HepG2 (cell line): ENCODE measurements around the gene TTLL8. TPM values are rescaled to one million over a fixed set of nuclear protein-coding genes. Genes with fewer than 3 reads are reported as not detected.

Experiments used
- CERS6 ChIP-seq: sonication (generic); formaldehyde crosslinking; IDR thresholded peaks from 2 replicates; pipeline ENCODE4 v1.5.0; 2020; ENCODE audit warnings: missing genetic modification reagents
- ELF3 ChIP-seq: IDR thresholded peaks from 2 replicates; pipeline ENCODE4 v1.6.1; 2016; ENCODE audit warnings: missing genetic modification reagents, missing compliant biosample characterization
- EP300 ChIP-seq, 3 experiments: sonication (generic) in 1 of 3; formaldehyde crosslinking in 1 of 3; IDR thresholded peaks; 2 replicates each; pipeline versions ENCODE4 v1.5.1 to v1.6.1; 2011 to 2020; ENCODE audit warnings: low read depth in 2 of 3, low read length in 2 of 3, borderline replicate concordance in 1 of 3, improper control_type of control experiment in 1 of 3, mild to moderate bottlenecking in 1 of 3, missing genetic modification reagents in 1 of 3, moderate library complexity in 1 of 3
- MNT ChIP-seq: fragments of 450-650 bp; IDR thresholded peaks from 2 replicates; pipeline ENCODE4 v1.6.1; 2016
- NCOA1 ChIP-seq: sonication (generic); formaldehyde crosslinking; IDR thresholded peaks from 2 replicates; pipeline ENCODE4 v1.9.0; 2021; ENCODE audit warnings: missing genetic modification reagents
- NFE2L1 ChIP-seq: sonication (generic); formaldehyde crosslinking; IDR thresholded peaks from 2 replicates; pipeline ENCODE4 v1.4.0; 2020; ENCODE audit warnings: missing genetic modification reagents, mild to moderate bottlenecking, borderline replicate concordance
- NRL ChIP-seq: sonication (generic); formaldehyde crosslinking; IDR thresholded peaks from 2 replicates; pipeline ENCODE4 v1.5.0; 2020; ENCODE audit warnings: missing genetic modification reagents, mild to moderate bottlenecking, moderate library complexity, borderline replicate concordance
- PRDM15 ChIP-seq: sonication (generic); formaldehyde crosslinking; IDR thresholded peaks from 2 replicates; pipeline ENCODE4 v1.4.0; 2020; ENCODE audit warnings: missing genetic modification reagents
- TSC22D2 ChIP-seq: sonication (generic); formaldehyde crosslinking; IDR thresholded peaks from 2 replicates; pipeline ENCODE4 v1.5.1; 2020; ENCODE audit warnings: missing genetic modification reagents, mild to moderate bottlenecking, borderline replicate concordance
- ZNF256 ChIP-seq: sonication (generic); formaldehyde crosslinking; conservative IDR thresholded peaks from 2 replicates; pipeline ENCODE4 v1.4.0; 2020; ENCODE audit warnings: missing genetic modification reagents
- ZNF333 ChIP-seq: sonication (generic); formaldehyde crosslinking; IDR thresholded peaks from 2 replicates; pipeline ENCODE4 v1.4.0; 2020; ENCODE audit warnings: mild to moderate bottlenecking, missing genetic modification reagents, borderline replicate concordance
- polyA plus RNA-seq, 8 experiments: library from polyadenylated mRNA; depleted of rRNA in 3 of 8; stranded (reverse) in 7 of 8; unstranded in 1 of 8; fragments of >200 nt; fragmentation: Illumina TruSeq in 4 of 8; extraction: Trizol in 4 of 8; gene quantifications; 2 replicates each; pipeline versions ENCODE4 v1.2.1 to v1.2.3, GENCODE V29; 2011 to 2016; ENCODE audit warnings: low read depth in 4 of 8, missing spikeins in 1 of 8, mixed read lengths in 1 of 8; ENCODE audit not compliant: insufficient read depth in 1 of 8
- total RNA-seq, 5 experiments: library from RNA; depleted of rRNA; stranded (reverse); fragments of >200 nt; fragmentation: Illumina TruSeq; extraction: Trizol; gene quantifications; 2 replicates each; pipeline ENCODE4 v1.2.3, GENCODE V29; 2016; ENCODE audit warnings: low read depth in 1 of 5
- TF ChIP-seq, protein P1 (sequence below): sonication (generic); formaldehyde crosslinking; IDR thresholded peaks from 2 replicates; pipeline ENCODE4 v1.5.1; 2020; ENCODE audit warnings: missing genetic modification reagents, mild to moderate bottlenecking, borderline replicate concordance
- TF ChIP-seq, protein P2 (sequence below): sonication (generic); formaldehyde crosslinking; IDR thresholded peaks from one replicate; pipeline ENCODE4 v1.5.1; 2020; ENCODE audit warnings: mild to moderate bottlenecking, missing genetic modification reagents; ENCODE audit errors: not compliant biosample characterization

TTLL8 gene
- total and polyA plus RNA-seq, 2 of the 13 experiments (the other 11 are each of a cell fraction or from before 2014, with no cell fraction given): not detected

- TF ChIP-seq PRDM15 (CRISPR knock-in tag) (no peak), TSC22D2 (peak; percentile 85; the same call in 1 of the 2 replicates), NFE2L1 (CRISPR knock-in tag) (no peak), ZNF333 (CRISPR knock-in tag) (no peak), MNT (peak; percentile 99), NRL (peak; percentile 80), NCOA1 (CRISPR knock-in tag) (no peak), ZNF256 (CRISPR knock-in tag) (0 out of 2 replicates have a peak, but pooled peaks have one; percentile 33), ELF3 (CRISPR knock-in tag) (peak; percentile 51; the same call in 1 of the 2 replicates), EP300 (IDR thresholded peaks at IDR 0.05; ENCODE audit: low read depth in 2 of 2, low read length in 2 of 2) (no peak), EP300 (CRISPR knock-in tag; IDR thresholded peaks at IDR 0.05; ENCODE audit: borderline replicate concordance) (no peak), CERS6 (0 out of 2 replicates have a peak, but pooled peaks have one; percentile 12)
- TF ChIP-seq, protein P1, sequence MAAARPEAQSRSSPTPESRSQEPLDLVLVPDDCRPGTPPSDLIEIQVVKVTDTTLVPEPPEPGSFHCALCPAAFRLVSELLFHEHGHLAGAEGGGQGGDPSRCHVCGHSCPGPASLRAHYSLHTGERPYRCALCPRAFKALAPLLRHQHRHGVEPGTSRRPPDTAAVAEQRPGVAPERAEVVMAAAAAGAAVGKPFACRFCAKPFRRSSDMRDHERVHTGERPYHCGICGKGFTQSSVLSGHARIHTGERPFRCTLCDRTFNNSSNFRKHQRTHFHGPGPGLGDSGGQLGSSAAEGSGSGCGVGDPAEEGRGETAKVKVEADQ (CRISPR knock-in tag): no peak
- TF ChIP-seq, protein P2, sequence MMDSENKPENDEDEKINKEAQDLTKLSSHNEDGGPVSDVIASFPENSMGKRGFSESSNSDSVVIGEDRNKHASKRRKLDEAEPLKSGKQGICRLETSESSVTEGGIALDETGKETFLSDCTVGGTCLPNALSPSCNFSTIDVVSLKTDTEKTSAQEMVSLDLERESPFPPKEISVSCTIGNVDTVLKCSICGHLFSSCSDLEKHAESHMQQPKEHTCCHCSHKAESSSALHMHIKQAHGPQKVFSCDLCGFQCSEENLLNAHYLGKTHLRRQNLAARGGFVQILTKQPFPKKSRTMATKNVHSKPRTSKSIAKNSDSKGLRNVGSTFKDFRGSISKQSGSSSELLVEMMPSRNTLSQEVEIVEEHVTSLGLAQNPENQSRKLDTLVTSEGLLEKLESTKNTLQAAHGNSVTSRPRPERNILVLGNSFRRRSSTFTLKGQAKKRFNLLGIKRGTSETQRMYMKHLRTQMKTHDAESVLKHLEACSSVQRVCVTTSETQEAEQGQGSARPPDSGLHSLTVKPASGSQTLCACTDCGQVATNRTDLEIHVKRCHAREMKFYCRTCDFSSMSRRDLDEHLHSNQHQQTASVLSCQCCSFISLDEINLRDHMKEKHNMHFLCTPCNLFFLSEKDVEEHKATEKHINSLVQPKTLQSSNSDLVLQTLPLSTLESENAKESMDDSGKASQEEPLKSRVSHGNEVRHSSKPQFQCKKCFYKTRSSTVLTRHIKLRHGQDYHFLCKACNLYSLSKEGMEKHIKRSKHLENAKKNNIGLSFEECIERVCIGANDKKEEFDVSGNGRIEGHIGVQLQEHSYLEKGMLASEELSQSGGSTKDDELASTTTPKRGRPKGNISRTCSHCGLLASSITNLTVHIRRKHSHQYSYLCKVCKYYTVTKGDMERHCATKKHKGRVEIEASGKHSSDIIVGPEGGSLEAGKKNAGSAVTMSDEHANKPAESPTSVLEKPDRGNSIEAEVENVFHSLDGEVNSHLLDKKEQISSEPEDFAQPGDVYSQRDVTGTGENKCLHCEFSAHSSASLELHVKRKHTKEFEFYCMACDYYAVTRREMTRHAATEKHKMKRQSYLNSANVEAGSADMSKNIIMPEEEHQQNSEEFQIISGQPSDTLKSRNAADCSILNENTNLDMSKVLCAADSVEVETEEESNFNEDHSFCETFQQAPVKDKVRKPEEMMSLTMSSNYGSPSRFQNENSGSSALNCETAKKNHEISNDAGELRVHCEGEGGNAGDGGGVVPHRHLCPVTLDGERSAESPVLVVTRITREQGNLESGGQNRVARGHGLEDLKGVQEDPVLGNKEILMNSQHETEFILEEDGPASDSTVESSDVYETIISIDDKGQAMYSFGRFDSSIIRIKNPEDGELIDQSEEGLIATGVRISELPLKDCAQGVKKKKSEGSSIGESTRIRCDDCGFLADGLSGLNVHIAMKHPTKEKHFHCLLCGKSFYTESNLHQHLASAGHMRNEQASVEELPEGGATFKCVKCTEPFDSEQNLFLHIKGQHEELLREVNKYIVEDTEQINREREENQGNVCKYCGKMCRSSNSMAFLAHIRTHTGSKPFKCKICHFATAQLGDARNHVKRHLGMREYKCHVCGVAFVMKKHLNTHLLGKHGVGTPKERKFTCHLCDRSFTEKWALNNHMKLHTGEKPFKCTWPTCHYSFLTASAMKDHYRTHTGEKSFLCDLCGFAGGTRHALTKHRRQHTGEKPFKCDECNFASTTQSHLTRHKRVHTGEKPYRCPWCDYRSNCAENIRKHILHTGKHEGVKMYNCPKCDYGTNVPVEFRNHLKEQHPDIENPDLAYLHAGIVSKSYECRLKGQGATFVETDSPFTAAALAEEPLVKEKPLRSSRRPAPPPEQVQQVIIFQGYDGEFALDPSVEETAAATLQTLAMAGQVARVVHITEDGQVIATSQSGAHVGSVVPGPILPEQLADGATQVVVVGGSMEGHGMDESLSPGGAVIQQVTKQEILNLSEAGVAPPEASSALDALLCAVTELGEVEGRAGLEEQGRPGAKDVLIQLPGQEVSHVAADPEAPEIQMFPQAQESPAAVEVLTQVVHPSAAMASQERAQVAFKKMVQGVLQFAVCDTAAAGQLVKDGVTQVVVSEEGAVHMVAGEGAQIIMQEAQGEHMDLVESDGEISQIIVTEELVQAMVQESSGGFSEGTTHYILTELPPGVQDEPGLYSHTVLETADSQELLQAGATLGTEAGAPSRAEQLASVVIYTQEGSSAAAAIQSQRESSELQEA (CRISPR knock-in tag): no peak
These were observed 44.8 kb upstream of the TTLL8 start (continued) for GRCh38 chr22:50102946-50103345.
